Body of pancreas (tissue), 4 donors: ENCODE data around the gene HNRNPF.

Experiments used
- POLR2A ChIP-seq, 3 donors: fragments of 450-650 bp; IDR thresholded peaks; one replicate each; pipeline ENCODE4 v1.6.1; 2016; ENCODE audit warnings: antibody characterized with exemption in 3 of 3, mild to moderate bottlenecking in 2 of 3
- TF ChIP-seq, protein P1 (sequence below), 7 experiments: fragments of 450-650 bp in 4 of 7; fragments of 200-600 bp in 3 of 7; sonication (generic) in 3 of 7; IDR thresholded peaks; one replicate each; pipeline ENCODE4 v1.5.1; 2016 to 2019; ENCODE audit warnings: antibody characterized with exemption in 7 of 7

DNA sequence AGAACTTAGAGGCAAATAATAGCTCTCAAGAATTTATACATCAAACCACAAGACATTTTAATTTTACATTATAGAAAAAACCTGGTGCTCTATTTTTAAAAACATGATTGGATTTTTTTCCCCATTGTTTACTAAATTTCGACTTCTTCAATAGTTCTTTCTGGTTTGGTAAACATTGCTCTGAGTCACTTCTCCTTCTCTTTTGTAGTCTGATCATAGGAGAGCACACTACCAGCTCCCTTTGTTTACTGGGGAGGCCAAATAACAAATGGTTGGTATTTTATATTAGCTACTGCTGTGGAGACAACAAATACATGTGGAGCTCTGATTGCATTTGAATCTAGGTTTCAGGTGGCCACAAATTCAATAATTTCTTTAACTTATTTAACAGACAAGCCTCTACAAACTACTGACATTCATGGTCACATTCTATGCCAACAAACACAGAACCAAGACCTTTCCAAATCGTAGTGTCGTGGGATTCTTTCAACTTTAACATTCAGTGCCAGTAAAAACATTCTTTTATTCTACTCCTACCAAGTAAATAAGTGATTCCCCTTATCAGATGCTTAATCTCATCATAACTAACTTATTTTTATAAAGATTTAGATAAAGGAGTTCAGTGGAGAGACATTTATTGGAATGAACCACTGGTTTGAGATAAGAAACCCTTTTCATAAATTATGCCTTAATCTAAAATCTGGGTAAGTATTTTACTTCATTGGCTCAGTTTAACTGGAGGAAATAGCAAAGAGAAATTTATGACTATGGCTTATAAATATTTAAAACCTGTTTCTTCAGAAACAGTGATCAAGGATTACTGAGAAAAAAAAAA, 55.3 kb downstream of the HNRNPF start:
- TF ChIP-seq, protein P1, sequence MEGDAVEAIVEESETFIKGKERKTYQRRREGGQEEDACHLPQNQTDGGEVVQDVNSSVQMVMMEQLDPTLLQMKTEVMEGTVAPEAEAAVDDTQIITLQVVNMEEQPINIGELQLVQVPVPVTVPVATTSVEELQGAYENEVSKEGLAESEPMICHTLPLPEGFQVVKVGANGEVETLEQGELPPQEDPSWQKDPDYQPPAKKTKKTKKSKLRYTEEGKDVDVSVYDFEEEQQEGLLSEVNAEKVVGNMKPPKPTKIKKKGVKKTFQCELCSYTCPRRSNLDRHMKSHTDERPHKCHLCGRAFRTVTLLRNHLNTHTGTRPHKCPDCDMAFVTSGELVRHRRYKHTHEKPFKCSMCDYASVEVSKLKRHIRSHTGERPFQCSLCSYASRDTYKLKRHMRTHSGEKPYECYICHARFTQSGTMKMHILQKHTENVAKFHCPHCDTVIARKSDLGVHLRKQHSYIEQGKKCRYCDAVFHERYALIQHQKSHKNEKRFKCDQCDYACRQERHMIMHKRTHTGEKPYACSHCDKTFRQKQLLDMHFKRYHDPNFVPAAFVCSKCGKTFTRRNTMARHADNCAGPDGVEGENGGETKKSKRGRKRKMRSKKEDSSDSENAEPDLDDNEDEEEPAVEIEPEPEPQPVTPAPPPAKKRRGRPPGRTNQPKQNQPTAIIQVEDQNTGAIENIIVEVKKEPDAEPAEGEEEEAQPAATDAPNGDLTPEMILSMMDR (IDR thresholded peaks at IDR 0.05), result no peak
- no peak for TF ChIP-seq POLR2A (IDR thresholded peaks at IDR 0.05)
